Stomach (tissue), 9 donors: ENCODE measurements around the gene MOB1A. TPM values are rescaled to one million over a fixed set of nuclear protein-coding genes. Genes with fewer than 3 reads are reported as not detected.
A peak's percentile ranks its signal among the peaks of the same experiment; 100 is the strongest.

Experiments used
- DNase-seq, 2 donors: peaks; one replicate each; pipeline versions ENCODE4 v3.0.0 to v3.0.0-alpha.2; 2013 to 2019
- H3K27ac ChIP-seq, 5 donors: fragments of 200-600 bp in 4 of 5; sonication (generic) in 4 of 5; one replicate each; pipeline ENCODE4 v1.5.1; 2013 to 2019; ENCODE audit warnings: mild to moderate bottlenecking in 1 of 5, moderate library complexity in 1 of 5
- H3K27me3 ChIP-seq, 3 donors: fragments of 200-600 bp; sonication (generic); one replicate each; pipeline ENCODE4 v1.5.1; 2017 to 2019; ENCODE audit warnings: mixed run types in 1 of 3
- H3K36me3 ChIP-seq, 4 donors: fragments of 200-600 bp; sonication (generic); 1 replicate in 3 of 4; 2 replicates in 1 of 4; pipeline ENCODE4 v1.5.1; 2016 to 2019
- H3K4me1 ChIP-seq, 4 donors: fragments of 200-600 bp; sonication (generic); one replicate each; pipeline ENCODE4 v1.5.1; 2016 to 2019
- H3K4me3 ChIP-seq, 4 donors: fragments of 200-600 bp; sonication (generic) in 3 of 4; one replicate each; pipeline ENCODE4 v1.5.1; 2016 to 2019; ENCODE audit warnings: mild to moderate bottlenecking in 1 of 4
- H3K9me3 ChIP-seq, 4 donors: fragments of 200-600 bp; sonication (generic); one replicate each; pipeline ENCODE4 v1.5.1; 2016 to 2019
- CTCF ChIP-seq, 7 experiments: fragments of 450-650 bp in 4 of 7; fragments of 200-600 bp in 3 of 7; sonication (generic) in 3 of 7; IDR thresholded peaks; one replicate each; pipeline ENCODE4 v1.5.1; 2016 to 2019; ENCODE audit warnings: antibody characterized with exemption in 7 of 7, control low read depth in 2 of 7, mild to moderate bottlenecking in 1 of 7
- EP300 ChIP-seq: sonication (generic); formaldehyde crosslinking; IDR thresholded peaks from one replicate; pipeline ENCODE4 v1.6.1; 2017; ENCODE audit warnings: antibody characterized with exemption
- POLR2A ChIP-seq, 4 donors: fragments of 450-650 bp; IDR thresholded peaks; one replicate each; pipeline ENCODE4 v1.6.1; 2016; ENCODE audit warnings: antibody characterized with exemption in 4 of 4, control low read depth in 2 of 4, mild to moderate bottlenecking in 1 of 4, moderate library complexity in 1 of 4
- POLR2AphosphoS5 ChIP-seq, 3 donors: sonication (generic); formaldehyde crosslinking; IDR thresholded peaks; one replicate each; pipeline ENCODE4 v1.6.1; 2016; ENCODE audit warnings: antibody characterized with exemption in 3 of 3
- WGBS, 5 donors: extraction: QIAGEN DNeasy Blood & Tissue Kit in 3 of 5; methylation state at CpG; one replicate each; pipeline versions ENCODE4 v1.1.5 to v1.1.7; 2013 to 2018; 5-methylcytosine and 5-hydroxymethylcytosine counted together
- intact Hi-C: fragments of 100-400 bp; cut with DNase I; formaldehyde crosslinking; loops from one replicate; pipeline ENCODE4 v1.15.1; 2023; ENCODE audit warnings: low total_unique reads
- polyA plus RNA-seq, 3 donors: library from polyadenylated mRNA; stranded (reverse); fragments of 200-250 nt; gene quantifications; one replicate each; pipeline ENCODE4 v1.2.3, GENCODE V29; 2013
- total RNA-seq, 5 donors: library from RNA; depleted of rRNA; stranded (reverse); fragments of >200 nt; gene quantifications; one replicate each; pipeline versions ENCODE4 v1.1.0 to v1.2.3, GENCODE V29; 2014 to 2016
- donor health status: healthy with polysubstance abuse.
- donor health status: Bipolar disorder and iron deficiency.
- donor health status: healthy.

The MOB1A gene
- total and polyA plus RNA-seq, 8 donors, result 22.4 to 127 (median 62.9) TPM

GRCh38 chr2:74149570-74150319 lies 28.9 kb downstream of the MOB1A start:
- Histone ChIP-seq H3K9me3 (no peaks in the 10 kb centered on the region), H3K27ac (no peak overlapping the region), H3K36me3 (peaks cover 9 to 45% (median 37%) of the 10 kb centered on the region in 4 donors), H3K4me3 (no peak overlapping the region), H3K4me1 (peaks cover 11 to 28% (median 18%) of the 10 kb centered on the region in 4 donors), H3K27me3 (no peaks in the 10 kb centered on the region)
- TF ChIP-seq EP300, result no peak
- no peak for TF ChIP-seq POLR2AphosphoS5 (IDR thresholded peaks at IDR 0.05)
- TF ChIP-seq POLR2A (IDR thresholded peaks at IDR 0.05), result no peak
- no peak for TF ChIP-seq CTCF (IDR thresholded peaks at IDR 0.05)
- intact Hi-C loops, result loop anchor here (10.0 kb wide), 1 partner anchor 325 kb away; the partner anchor contains the start of gene STAMBP
- DNase-seq, result no peak
- 77 to 90% (median 85%) methylated on average over 7 of the region's 7 CpGs for WGBS, 5 donors

GRCh38 chr2:74149247-74149525 lies 29.5 kb downstream of the MOB1A start:
- Histone ChIP-seq H3K9me3 (no peaks in the 10 kb centered on the region), H3K4me1 (peaks cover 11 to 28% (median 18%) of the 10 kb centered on the region in 4 donors), H3K36me3 (peaks cover 13 to 45% (median 37%) of the 10 kb centered on the region in 4 donors), H3K27ac (no peak overlapping the region), H3K27me3 (no peaks in the 10 kb centered on the region), H3K4me3 (no peak overlapping the region)
- no peak for TF ChIP-seq EP300
- no peak for TF ChIP-seq CTCF (IDR thresholded peaks at IDR 0.05)
- TF ChIP-seq POLR2A (IDR thresholded peaks at IDR 0.05), result no peak
- 87 to 90% (median 89%) methylated on average over 5 of the region's 5 CpGs for WGBS, 5 donors
- no peak for DNase-seq
- intact Hi-C loops, result loop anchor here (10.0 kb wide), 1 partner anchor 324 kb away; the partner anchor contains the start of gene STAMBP

- WGBS, 5 donors, result 53 to 60% (median 56%) methylated on average over 16 of the region's 16 CpGs
- peak overlapping the region; percentile 32 to 86 (median 75) for H3K27ac ChIP-seq
- peak overlapping the region; percentile 74 to 88 (median 84) for H3K4me3 ChIP-seq
These were observed 30.0 kb downstream of the MOB1A start for GRCh38 chr2:74148457-74149246.

More at GRCh38 chr2:74148457-74149246, 30.0 kb downstream of the MOB1A start:
- Histone ChIP-seq H3K27me3 (no peaks in the 10 kb centered on the region), H3K36me3 (peaks cover 13 to 42% (median 34%) of the 10 kb centered on the region in 4 donors), H3K9me3 (no peaks in the 10 kb centered on the region), H3K4me1 (peaks cover 11 to 28% (median 18%) of the 10 kb centered on the region in 4 donors)
- TF ChIP-seq EP300, result no peak
- TF ChIP-seq CTCF (IDR thresholded peaks at IDR 0.05), result no peak
- TF ChIP-seq POLR2A (IDR thresholded peaks at IDR 0.05), result no peak
- no peak for TF ChIP-seq POLR2AphosphoS5 (IDR thresholded peaks at IDR 0.05)
- intact Hi-C loops, result loop anchor here (10.0 kb wide), 1 partner anchor 324 kb away; the partner anchor contains the start of gene STAMBP
- DNase-seq, result no peak
